SK-N-SH treated with all-trans-retinoic acid at 6 μM for 48 hours (cell line): ENCODE measurements around the gene CNNM3.

Source experiments
- ATAC-seq: fragments of 200-7000 bp; cut with Tn5 transposase; 3 replicates; pipeline ENCODE4 v1.9.1; 2020; ENCODE audit warnings: mild to moderate bottlenecking, moderate library complexity
- ARNTL ChIP-seq: fragments of 450-650 bp; formaldehyde crosslinking; IDR thresholded peaks from 2 replicates; pipeline ENCODE4 v1.5.0; 2020; ENCODE audit warnings: low read depth, mild to moderate bottlenecking, moderate library complexity, borderline replicate concordance
- BACH2 ChIP-seq: fragments of 250-450 bp; sonication (Bioruptor Pico); IDR thresholded peaks from 2 replicates; pipeline ENCODE4 v1.9.0; 2021; ENCODE audit warnings: mild to moderate bottlenecking, borderline replicate concordance
- CSDC2 ChIP-seq: fragments of 250-450 bp; sonication (Bioruptor Pico); IDR thresholded peaks from 2 replicates; pipeline ENCODE4 v1.5.0; 2020; ENCODE audit warnings: mild to moderate bottlenecking, moderate library complexity
- ESRRG ChIP-seq: fragments of 250-450 bp; sonication (Bioruptor Pico); IDR thresholded peaks from 2 replicates; pipeline ENCODE4 v1.6.1; 2021; ENCODE audit warnings: mild to moderate bottlenecking
- GLIS3 ChIP-seq: fragments of 250-450 bp; sonication (Bioruptor Pico); IDR thresholded peaks from 2 replicates; pipeline ENCODE4 v1.5.0; 2020; ENCODE audit warnings: mild to moderate bottlenecking, moderate library complexity
- ISL1 ChIP-seq: fragments of 250-450 bp; sonication (Bioruptor Pico); IDR thresholded peaks from 2 replicates; pipeline ENCODE4 v2.1.2; 2022; ENCODE audit warnings: mild to moderate bottlenecking, moderate library complexity
- OSR1 ChIP-seq: fragments of 250-450 bp; sonication (Bioruptor Pico); IDR thresholded peaks from 2 replicates; pipeline ENCODE4 v1.8.0; 2022; ENCODE audit warnings: moderate library complexity, mild to moderate bottlenecking, inconsistent platforms
- PPARA ChIP-seq: fragments of 250-450 bp; sonication (Bioruptor Pico); IDR thresholded peaks from 2 replicates; pipeline ENCODE4 v1.5.0; 2020; ENCODE audit warnings: mild to moderate bottlenecking, borderline replicate concordance
- SNAI2 ChIP-seq: fragments of 250-450 bp; sonication (Bioruptor Pico); IDR thresholded peaks from 2 replicates; pipeline ENCODE4 v1.5.0; 2020; ENCODE audit warnings: mild to moderate bottlenecking, moderate library complexity
- ZFP3 ChIP-seq: fragments of 250-450 bp; sonication (Bioruptor Pico); IDR thresholded peaks from 2 replicates; pipeline ENCODE4 v1.5.0; 2020; ENCODE audit warnings: mild to moderate bottlenecking, moderate library complexity
- ZFP30 ChIP-seq: fragments of 450-650 bp; formaldehyde crosslinking; IDR thresholded peaks from 2 replicates; pipeline ENCODE4 v1.5.0; 2022; ENCODE audit warnings: mild to moderate bottlenecking, moderate library complexity
- ZNF565 ChIP-seq: fragments of 450-650 bp; formaldehyde crosslinking; conservative IDR thresholded peaks from 2 replicates; pipeline ENCODE4 v1.5.0; 2020; ENCODE audit warnings: low read depth, mild to moderate bottlenecking, moderate library complexity
- ZNF8 ChIP-seq: fragments of 450-650 bp; formaldehyde crosslinking; IDR thresholded peaks from 2 replicates; pipeline ENCODE4 v1.5.0; 2020; ENCODE audit warnings: mild to moderate bottlenecking, moderate library complexity
- TF ChIP-seq, protein P1 (sequence below): fragments of 250-450 bp; sonication (Bioruptor Pico); IDR thresholded peaks from 2 replicates; pipeline ENCODE4 v1.5.1; 2021; ENCODE audit warnings: mild to moderate bottlenecking, moderate library complexity
- TF ChIP-seq, protein P2 (sequence below): fragments of 250-450 bp; sonication (Bioruptor Pico); IDR thresholded peaks from 2 replicates; pipeline ENCODE4 v1.5.0; 2020; ENCODE audit warnings: mild to moderate bottlenecking, moderate library complexity
- TF ChIP-seq, protein P3 (sequence below): fragments of 250-450 bp; sonication (Bioruptor Pico); IDR thresholded peaks from 2 replicates; pipeline ENCODE4 v1.8.0; 2021; ENCODE audit warnings: low read depth, mild to moderate bottlenecking, moderate library complexity, borderline replicate concordance
- TF ChIP-seq, protein P4 (sequence below): fragments of 250-450 bp; sonication (Bioruptor Pico); IDR thresholded peaks from 2 replicates; pipeline ENCODE4 v1.5.1; 2020; ENCODE audit warnings: low read depth, mild to moderate bottlenecking, moderate library complexity
- TF ChIP-seq, protein P5 (sequence below): fragments of 250-450 bp; sonication (Bioruptor Pico); IDR thresholded peaks from 2 replicates; pipeline ENCODE4 v1.8.0; 2020; ENCODE audit warnings: mild to moderate bottlenecking, moderate library complexity, borderline replicate concordance

Gene CNNM3

DNA sequence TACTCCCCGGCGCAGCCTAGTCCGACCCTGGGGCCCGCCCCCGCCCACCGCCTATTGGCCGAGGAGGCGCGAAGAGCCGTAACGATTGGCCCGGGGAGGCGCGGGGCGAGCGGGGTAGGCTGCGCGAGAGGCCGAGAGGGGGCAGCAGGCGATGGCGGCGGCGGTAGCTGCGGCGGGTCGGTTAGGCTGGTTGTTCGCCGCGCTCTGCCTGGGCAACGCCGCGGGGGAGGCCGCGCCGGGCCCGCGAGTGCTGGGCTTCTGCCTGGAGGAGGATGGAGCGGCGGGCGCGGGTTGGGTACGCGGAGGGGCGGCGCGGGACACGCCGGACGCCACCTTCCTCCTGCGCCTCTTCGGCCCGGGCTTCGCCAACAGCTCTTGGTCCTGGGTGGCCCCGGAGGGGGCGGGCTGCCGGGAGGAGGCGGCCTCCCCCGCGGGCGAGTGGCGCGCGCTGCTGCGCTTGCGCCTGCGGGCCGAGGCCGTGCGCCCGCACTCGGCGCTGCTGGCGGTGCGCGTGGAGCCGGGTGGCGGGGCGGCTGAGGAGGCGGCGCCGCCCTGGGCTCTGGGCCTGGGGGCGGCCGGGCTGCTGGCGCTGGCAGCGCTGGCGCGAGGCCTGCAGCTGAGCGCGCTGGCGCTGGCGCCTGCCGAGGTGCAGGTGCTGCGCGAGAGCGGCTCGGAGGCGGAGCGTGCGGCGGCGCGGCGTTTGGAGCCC, at the start of gene CNNM3:
TSS of gene CNNM3 (plus strand) at position 142 of the 709 bp plus-strand sequence. CDS start at position 152, 10 bp downstream.
- peak; percentile 97 for ATAC-seq
- TF ChIP-seq ESRRG (CRISPR knock-in tag) (no peak), ARNTL (no peak), ZNF565 (CRISPR knock-in tag) (no peak), BACH2 (no peak), CSDC2 (CRISPR knock-in tag) (peak; percentile 28; the same call in 1 of the 2 replicates), ISL1 (no peak), ZFP30 (no peak)
- TF ChIP-seq, protein P1, sequence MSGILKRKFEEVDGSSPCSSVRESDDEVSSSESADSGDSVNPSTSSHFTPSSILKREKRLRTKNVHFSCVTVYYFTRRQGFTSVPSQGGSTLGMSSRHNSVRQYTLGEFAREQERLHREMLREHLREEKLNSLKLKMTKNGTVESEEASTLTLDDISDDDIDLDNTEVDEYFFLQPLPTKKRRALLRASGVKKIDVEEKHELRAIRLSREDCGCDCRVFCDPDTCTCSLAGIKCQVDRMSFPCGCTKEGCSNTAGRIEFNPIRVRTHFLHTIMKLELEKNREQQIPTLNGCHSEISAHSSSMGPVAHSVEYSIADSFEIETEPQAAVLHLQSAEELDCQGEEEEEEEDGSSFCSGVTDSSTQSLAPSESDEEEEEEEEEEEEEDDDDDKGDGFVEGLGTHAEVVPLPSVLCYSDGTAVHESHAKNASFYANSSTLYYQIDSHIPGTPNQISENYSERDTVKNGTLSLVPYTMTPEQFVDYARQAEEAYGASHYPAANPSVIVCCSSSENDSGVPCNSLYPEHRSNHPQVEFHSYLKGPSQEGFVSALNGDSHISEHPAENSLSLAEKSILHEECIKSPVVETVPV: no peak
- TF ChIP-seq, protein P2, sequence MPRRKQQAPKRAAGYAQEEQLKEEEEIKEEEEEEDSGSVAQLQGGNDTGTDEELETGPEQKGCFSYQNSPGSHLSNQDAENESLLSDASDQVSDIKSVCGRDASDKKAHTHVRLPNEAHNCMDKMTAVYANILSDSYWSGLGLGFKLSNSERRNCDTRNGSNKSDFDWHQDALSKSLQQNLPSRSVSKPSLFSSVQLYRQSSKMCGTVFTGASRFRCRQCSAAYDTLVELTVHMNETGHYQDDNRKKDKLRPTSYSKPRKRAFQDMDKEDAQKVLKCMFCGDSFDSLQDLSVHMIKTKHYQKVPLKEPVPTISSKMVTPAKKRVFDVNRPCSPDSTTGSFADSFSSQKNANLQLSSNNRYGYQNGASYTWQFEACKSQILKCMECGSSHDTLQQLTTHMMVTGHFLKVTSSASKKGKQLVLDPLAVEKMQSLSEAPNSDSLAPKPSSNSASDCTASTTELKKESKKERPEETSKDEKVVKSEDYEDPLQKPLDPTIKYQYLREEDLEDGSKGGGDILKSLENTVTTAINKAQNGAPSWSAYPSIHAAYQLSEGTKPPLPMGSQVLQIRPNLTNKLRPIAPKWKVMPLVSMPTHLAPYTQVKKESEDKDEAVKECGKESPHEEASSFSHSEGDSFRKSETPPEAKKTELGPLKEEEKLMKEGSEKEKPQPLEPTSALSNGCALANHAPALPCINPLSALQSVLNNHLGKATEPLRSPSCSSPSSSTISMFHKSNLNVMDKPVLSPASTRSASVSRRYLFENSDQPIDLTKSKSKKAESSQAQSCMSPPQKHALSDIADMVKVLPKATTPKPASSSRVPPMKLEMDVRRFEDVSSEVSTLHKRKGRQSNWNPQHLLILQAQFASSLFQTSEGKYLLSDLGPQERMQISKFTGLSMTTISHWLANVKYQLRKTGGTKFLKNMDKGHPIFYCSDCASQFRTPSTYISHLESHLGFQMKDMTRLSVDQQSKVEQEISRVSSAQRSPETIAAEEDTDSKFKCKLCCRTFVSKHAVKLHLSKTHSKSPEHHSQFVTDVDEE (CRISPR knock-in tag): 0 out of 2 replicates have a peak, but pooled peaks have one; percentile 23
- TF ChIP-seq, protein P3, sequence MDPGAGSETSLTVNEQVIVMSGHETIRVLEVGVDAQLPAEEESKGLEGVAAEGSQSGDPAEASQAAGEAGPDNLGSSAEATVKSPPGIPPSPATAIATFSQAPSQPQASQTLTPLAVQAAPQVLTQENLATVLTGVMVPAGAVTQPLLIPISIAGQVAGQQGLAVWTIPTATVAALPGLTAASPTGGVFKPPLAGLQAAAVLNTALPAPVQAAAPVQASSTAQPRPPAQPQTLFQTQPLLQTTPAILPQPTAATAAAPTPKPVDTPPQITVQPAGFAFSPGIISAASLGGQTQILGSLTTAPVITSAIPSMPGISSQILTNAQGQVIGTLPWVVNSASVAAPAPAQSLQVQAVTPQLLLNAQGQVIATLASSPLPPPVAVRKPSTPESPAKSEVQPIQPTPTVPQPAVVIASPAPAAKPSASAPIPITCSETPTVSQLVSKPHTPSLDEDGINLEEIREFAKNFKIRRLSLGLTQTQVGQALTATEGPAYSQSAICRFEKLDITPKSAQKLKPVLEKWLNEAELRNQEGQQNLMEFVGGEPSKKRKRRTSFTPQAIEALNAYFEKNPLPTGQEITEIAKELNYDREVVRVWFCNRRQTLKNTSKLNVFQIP: no peak
- TF ChIP-seq, all 23 proteins: peak for 2

DNA sequence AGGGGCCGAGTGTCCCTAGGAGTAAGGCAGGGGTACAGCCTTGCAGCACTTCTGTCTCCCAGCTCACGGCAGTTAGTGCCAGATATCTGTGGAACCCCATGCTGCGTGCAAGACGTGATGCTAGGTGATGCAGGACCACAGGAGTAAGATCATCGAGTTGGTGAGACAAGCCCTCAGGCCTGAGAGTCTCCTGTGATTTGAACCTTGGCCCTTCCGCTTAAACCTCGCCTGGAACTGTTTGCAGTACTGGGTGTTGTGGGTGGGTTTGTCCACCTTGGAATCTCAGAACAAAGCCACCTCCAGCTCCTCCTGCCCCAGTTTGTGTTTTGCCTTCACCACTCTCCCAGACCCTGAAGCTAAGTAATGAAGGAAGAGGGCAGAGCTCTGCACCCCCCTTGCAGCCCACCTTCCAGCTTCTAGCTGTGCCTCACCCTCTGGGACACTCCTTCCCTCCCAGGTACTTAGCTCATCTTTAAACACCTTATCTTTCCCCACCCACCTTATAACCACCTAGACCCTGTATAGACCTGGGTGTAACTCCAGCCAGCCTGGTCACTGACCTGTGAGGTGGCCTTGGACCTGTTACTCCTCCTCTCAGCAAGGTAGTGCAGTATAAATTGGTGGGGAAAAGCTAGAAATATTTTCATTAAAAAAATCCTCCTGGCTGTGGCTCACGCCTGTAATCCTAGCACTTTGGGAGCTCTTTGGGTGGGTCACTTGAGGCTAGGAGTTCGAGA, 48.8 kb upstream of the CNNM3 start:
- no peak for TF ChIP-seq ARNTL
- no peak for TF ChIP-seq SNAI2 (CRISPR knock-in tag)
- no peak for TF ChIP-seq GLIS3 (CRISPR knock-in tag)
- TF ChIP-seq ZNF565 (CRISPR knock-in tag): no peak
- TF ChIP-seq CSDC2 (CRISPR knock-in tag): no peak
- TF ChIP-seq, protein P4, sequence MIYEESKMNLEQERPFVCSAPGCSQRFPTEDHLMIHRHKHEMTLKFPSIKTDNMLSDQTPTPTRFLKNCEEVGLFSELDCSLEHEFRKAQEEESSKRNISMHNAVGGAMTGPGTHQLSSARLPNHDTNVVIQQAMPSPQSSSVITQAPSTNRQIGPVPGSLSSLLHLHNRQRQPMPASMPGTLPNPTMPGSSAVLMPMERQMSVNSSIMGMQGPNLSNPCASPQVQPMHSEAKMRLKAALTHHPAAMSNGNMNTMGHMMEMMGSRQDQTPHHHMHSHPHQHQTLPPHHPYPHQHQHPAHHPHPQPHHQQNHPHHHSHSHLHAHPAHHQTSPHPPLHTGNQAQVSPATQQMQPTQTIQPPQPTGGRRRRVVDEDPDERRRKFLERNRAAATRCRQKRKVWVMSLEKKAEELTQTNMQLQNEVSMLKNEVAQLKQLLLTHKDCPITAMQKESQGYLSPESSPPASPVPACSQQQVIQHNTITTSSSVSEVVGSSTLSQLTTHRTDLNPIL: no peak
- TF ChIP-seq, protein P5, sequence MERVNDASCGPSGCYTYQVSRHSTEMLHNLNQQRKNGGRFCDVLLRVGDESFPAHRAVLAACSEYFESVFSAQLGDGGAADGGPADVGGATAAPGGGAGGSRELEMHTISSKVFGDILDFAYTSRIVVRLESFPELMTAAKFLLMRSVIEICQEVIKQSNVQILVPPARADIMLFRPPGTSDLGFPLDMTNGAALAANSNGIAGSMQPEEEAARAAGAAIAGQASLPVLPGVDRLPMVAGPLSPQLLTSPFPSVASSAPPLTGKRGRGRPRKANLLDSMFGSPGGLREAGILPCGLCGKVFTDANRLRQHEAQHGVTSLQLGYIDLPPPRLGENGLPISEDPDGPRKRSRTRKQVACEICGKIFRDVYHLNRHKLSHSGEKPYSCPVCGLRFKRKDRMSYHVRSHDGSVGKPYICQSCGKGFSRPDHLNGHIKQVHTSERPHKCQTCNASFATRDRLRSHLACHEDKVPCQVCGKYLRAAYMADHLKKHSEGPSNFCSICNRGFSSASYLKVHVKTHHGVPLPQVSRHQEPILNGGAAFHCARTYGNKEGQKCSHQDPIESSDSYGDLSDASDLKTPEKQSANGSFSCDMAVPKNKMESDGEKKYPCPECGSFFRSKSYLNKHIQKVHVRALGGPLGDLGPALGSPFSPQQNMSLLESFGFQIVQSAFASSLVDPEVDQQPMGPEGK (CRISPR knock-in tag): no peak
- TF ChIP-seq OSR1 (CRISPR knock-in tag): no peak
- TF ChIP-seq, protein P3: no peak
- TF ChIP-seq BACH2: no peak
- TF ChIP-seq PPARA: no peak
- TF ChIP-seq ESRRG (CRISPR knock-in tag): no peak
- no peak for TF ChIP-seq ZNF8
- no peak for TF ChIP-seq ZFP30
- TF ChIP-seq ZFP3 (CRISPR knock-in tag): no peak
- TF ChIP-seq, protein P2 (CRISPR knock-in tag): no peak
- no peak for TF ChIP-seq ISL1
- no peak for ATAC-seq
